ENCODE data around the gene PRDM16. TPM values are rescaled to one million over a fixed set of nuclear protein-coding genes. Genes with fewer than 3 reads are reported as not detected.
"Not testable (repeated sequence)": the region's sequence is repeated elsewhere in the genome, so short reads cannot be mapped to it uniquely, and the experiment has no call there.

Gene PRDM16
- total RNA-seq, 1 donor, result 6.5 TPM

GRCh38 chr1:3236955-3237354 is 168.0 kb downstream of the PRDM16 start:
- no peaks in the 10 kb centered on the region for H4K20me1 ChIP-seq (ENCODE audit: insufficient read depth, low read length)
- TF ChIP-seq CTCF (IDR thresholded peaks at IDR 0.05; ENCODE audit: extremely low read depth, low read depth, low read length), result no peak
- H3K4me1 ChIP-seq (ENCODE audit: insufficient read depth, low read length), result no peaks in the 10 kb centered on the region
- DNase-seq (ENCODE audit: insufficient read length, low spot score, missing footprints), result peak; percentile 85
- H3K9me3 ChIP-seq (ENCODE audit: low read depth, low read length), result no peaks in the 10 kb centered on the region
- H3K79me2 ChIP-seq (ENCODE audit: insufficient read depth, low read length), result no peaks in the 10 kb centered on the region
- H2AFZ ChIP-seq (ENCODE audit: low read length), result no peak overlapping the region
- no peak overlapping the region for H3K4me2 ChIP-seq (ENCODE audit: insufficient read depth, low read length)
- no peak overlapping the region for H3K27ac ChIP-seq (ENCODE audit: low read depth, low read length)
- H3K4me3 ChIP-seq (ENCODE audit: insufficient read depth, low read length), result no peak overlapping the region
- H3K36me3 ChIP-seq (ENCODE audit: insufficient read depth, low read length), result no peaks in the 10 kb centered on the region
- H3K27me3 ChIP-seq (ENCODE audit: insufficient read depth, low read length), result no peaks in the 10 kb centered on the region

- H3K36me3 ChIP-seq (ENCODE audit: insufficient read depth, low read length), result no peaks in the 10 kb centered on the region
- H3K4me2 ChIP-seq (ENCODE audit: insufficient read depth, low read length), result no peak overlapping the region
- no peaks in the 10 kb centered on the region for H3K4me1 ChIP-seq (ENCODE audit: insufficient read depth, low read length)
- no peaks in the 10 kb centered on the region for H3K27me3 ChIP-seq (ENCODE audit: insufficient read depth, low read length)
- H3K4me3 ChIP-seq (ENCODE audit: insufficient read depth, low read length), result no peak overlapping the region
- H3K27ac ChIP-seq (ENCODE audit: low read depth, low read length), result no peak overlapping the region
- no peaks in the 10 kb centered on the region for H4K20me1 ChIP-seq (ENCODE audit: insufficient read depth, low read length)
- no peak overlapping the region for H2AFZ ChIP-seq (ENCODE audit: low read length)
- no peak for DNase-seq (ENCODE audit: insufficient read length, low spot score, missing footprints)
- no peak for TF ChIP-seq CTCF (IDR thresholded peaks at IDR 0.05; ENCODE audit: extremely low read depth, low read depth, low read length)
- no peaks in the 10 kb centered on the region for H3K79me2 ChIP-seq (ENCODE audit: insufficient read depth, low read length)
- H3K9me3 ChIP-seq (ENCODE audit: low read depth, low read length), result no peaks in the 10 kb centered on the region
These were observed 168.6 kb downstream of the PRDM16 start for GRCh38 chr1:3237570-3237969.

- H3K4me2 ChIP-seq (ENCODE audit: insufficient read depth, low read length), result no peak overlapping the region
- TF ChIP-seq CTCF (IDR thresholded peaks at IDR 0.05; ENCODE audit: extremely low read depth, low read depth, low read length), result no peak
- H3K27ac ChIP-seq (ENCODE audit: low read depth, low read length), result no peak overlapping the region
- H3K4me3 ChIP-seq (ENCODE audit: insufficient read depth, low read length), result no peak overlapping the region
- no peaks in the 10 kb centered on the region for H4K20me1 ChIP-seq (ENCODE audit: insufficient read depth, low read length)
- DNase-seq (ENCODE audit: insufficient read length, low spot score, missing footprints), result no peak
- no peaks in the 10 kb centered on the region for H3K27me3 ChIP-seq (ENCODE audit: insufficient read depth, low read length)
- no peak overlapping the region for H2AFZ ChIP-seq (ENCODE audit: low read length)
- H3K36me3 ChIP-seq (ENCODE audit: insufficient read depth, low read length), result no peaks in the 10 kb centered on the region
- H3K79me2 ChIP-seq (ENCODE audit: insufficient read depth, low read length), result no peaks in the 10 kb centered on the region
- no peaks in the 10 kb centered on the region for H3K9me3 ChIP-seq (ENCODE audit: low read depth, low read length)
- H3K4me1 ChIP-seq (ENCODE audit: insufficient read depth, low read length), result no peaks in the 10 kb centered on the region
These were observed 169.1 kb downstream of the PRDM16 start for GRCh38 chr1:3237994-3238702.

- H3K79me2 ChIP-seq (ENCODE audit: insufficient read depth, low read length), result no peaks in the 10 kb centered on the region
- no peak for TF ChIP-seq CTCF (IDR thresholded peaks at IDR 0.05; ENCODE audit: extremely low read depth, low read depth, low read length)
- H3K9me3 ChIP-seq (ENCODE audit: low read depth, low read length), result no peaks in the 10 kb centered on the region
- H3K4me1 ChIP-seq (ENCODE audit: insufficient read depth, low read length), result no peaks in the 10 kb centered on the region
- DNase-seq (ENCODE audit: insufficient read length, low spot score, missing footprints), result no peak
- H3K27ac ChIP-seq (ENCODE audit: low read depth, low read length), result no peak overlapping the region
- H4K20me1 ChIP-seq (ENCODE audit: insufficient read depth, low read length), result no peaks in the 10 kb centered on the region
- H3K36me3 ChIP-seq (ENCODE audit: insufficient read depth, low read length), result no peaks in the 10 kb centered on the region
- no peak overlapping the region for H3K4me3 ChIP-seq (ENCODE audit: insufficient read depth, low read length)
- H3K27me3 ChIP-seq (ENCODE audit: insufficient read depth, low read length), result no peaks in the 10 kb centered on the region
- no peak overlapping the region for H3K4me2 ChIP-seq (ENCODE audit: insufficient read depth, low read length)
- no peak overlapping the region for H2AFZ ChIP-seq (ENCODE audit: low read length)
These were observed 169.8 kb downstream of the PRDM16 start for GRCh38 chr1:3238703-3239278.

- not testable (repeated sequence) for H3K36me3 ChIP-seq (ENCODE audit: insufficient read depth, low read length); H2AFZ ChIP-seq (ENCODE audit: low read length); H3K27me3 ChIP-seq (ENCODE audit: insufficient read depth, low read length); H3K4me3 ChIP-seq (ENCODE audit: insufficient read depth, low read length); H3K9me3 ChIP-seq (ENCODE audit: low read depth, low read length); H3K27ac ChIP-seq (ENCODE audit: low read depth, low read length); H4K20me1 ChIP-seq (ENCODE audit: insufficient read depth, low read length); H3K4me1 ChIP-seq (ENCODE audit: insufficient read depth, low read length); H3K79me2 ChIP-seq (ENCODE audit: insufficient read depth, low read length); H3K4me2 ChIP-seq (ENCODE audit: insufficient read depth, low read length); DNase-seq (ENCODE audit: insufficient read length, low spot score, missing footprints)
These were observed 171.0 kb downstream of the PRDM16 start for GRCh38 chr1:3239991-3240390.

Measured in osteoblast (primary cell).